Measurements from ENCODE around the gene TMEM38A. TPM values are rescaled to one million over a fixed set of nuclear protein-coding genes. Genes with fewer than 3 reads are reported as not detected.
"Not testable (repeated sequence)": the region's sequence is repeated elsewhere in the genome, so short reads cannot be mapped to it uniquely, and the experiment has no call there.

Gene TMEM38A
- total RNA-seq, 1 donor from 2014 or later, result 0.36 TPM

GRCh38 chr19:16650821-16651220 lies 10.1 kb upstream of the TMEM38A start:
- Histone ChIP-seq H3K4me1 (no peaks in the 10 kb centered on the region), H3K9ac (no peak overlapping the region), H3K27me3 (no peaks in the 10 kb centered on the region), H3K9me3 (ENCODE audit: low read depth) (no peaks in the 10 kb centered on the region), H3K27ac (no peak overlapping the region), H3K79me2 (ENCODE audit: low read depth) (peaks cover 17% of the 10 kb centered on the region), H3K4me3 (no peak overlapping the region), H4K20me1 (ENCODE audit: low read depth) (peaks cover 21% of the 10 kb centered on the region), H3K36me3 (peaks cover 6% of the 10 kb centered on the region), H3F3A (ENCODE audit: low read depth) (no peaks in the 10 kb centered on the region), H2AFZ (replicated peaks) (no peak overlapping the region), H3K4me2 (no peak overlapping the region)
- Mint-ChIP-seq H3K4me3 (no peak overlapping the region), H3K4me1 (no peaks in the 10 kb centered on the region), H3K27ac (no peak overlapping the region), H3K9me3 (no peaks in the 10 kb centered on the region), H3K36me3 (peaks cover 37% of the 10 kb centered on the region), H3K27me3 (ENCODE audit: insufficient read depth, low read depth) (peaks cover 2% of the 10 kb centered on the region)
- DNase-seq (ENCODE audit: low spot score), result no peak
- TF ChIP-seq EZH2 (IDR thresholded peaks at IDR 0.05), result no peak
- TF ChIP-seq CTCF (IDR thresholded peaks at IDR 0.05), result no peak
- no peak for TF ChIP-seq EZH2phosphoT487 (IDR thresholded peaks at IDR 0.05)

GRCh38 chr19:16651421-16652188 lies 9.3 kb upstream of the TMEM38A start:
- not testable (repeated sequence) for H3K27me3 Mint-ChIP-seq (ENCODE audit: insufficient read depth, low read depth); H2AFZ ChIP-seq (replicated peaks); H3K4me3 Mint-ChIP-seq; H3K36me3 ChIP-seq; H3F3A ChIP-seq (ENCODE audit: low read depth); H3K9ac ChIP-seq; H3K4me2 ChIP-seq; H3K27ac Mint-ChIP-seq; H3K4me1 Mint-ChIP-seq; H3K9me3 Mint-ChIP-seq; H3K4me1 ChIP-seq; H3K27ac ChIP-seq; H3K27me3 ChIP-seq; H3K4me3 ChIP-seq; DNase-seq (ENCODE audit: low spot score); H3K9me3 ChIP-seq (ENCODE audit: low read depth)
- peaks cover 40% of the 10 kb centered on the region for H3K36me3 Mint-ChIP-seq
- Histone ChIP-seq H3K79me2 (ENCODE audit: low read depth) (peaks cover 22% of the 10 kb centered on the region), H4K20me1 (ENCODE audit: low read depth) (peaks cover 27% of the 10 kb centered on the region)

- no peaks in the 10 kb centered on the region for H3F3A ChIP-seq (ENCODE audit: low read depth)
- peaks cover 6% of the 10 kb centered on the region for H3K36me3 ChIP-seq
- no peaks in the 10 kb centered on the region for H3K4me1 ChIP-seq
- no peak overlapping the region for H3K4me2 ChIP-seq
- H3K36me3 Mint-ChIP-seq, result peaks cover 46% of the 10 kb centered on the region
- no peak overlapping the region for H3K4me3 ChIP-seq
- H3K4me3 Mint-ChIP-seq, result no peak overlapping the region
- no peaks in the 10 kb centered on the region for H3K27me3 ChIP-seq
- TF ChIP-seq EZH2 (IDR thresholded peaks at IDR 0.05) (no peak), EZH2phosphoT487 (IDR thresholded peaks at IDR 0.05) (no peak), CTCF (IDR thresholded peaks at IDR 0.05) (no peak)
- H3K9me3 ChIP-seq (ENCODE audit: low read depth), result no peaks in the 10 kb centered on the region
- H3K9ac ChIP-seq, result no peak overlapping the region
- peaks cover 34% of the 10 kb centered on the region for H3K79me2 ChIP-seq (ENCODE audit: low read depth)
- no peaks in the 10 kb centered on the region for H3K4me1 Mint-ChIP-seq
- peaks cover 2% of the 10 kb centered on the region for H3K27me3 Mint-ChIP-seq (ENCODE audit: insufficient read depth, low read depth)
- no peak overlapping the region for H3K27ac ChIP-seq
- no peak overlapping the region for H2AFZ ChIP-seq (replicated peaks)
- peaks cover 38% of the 10 kb centered on the region for H4K20me1 ChIP-seq (ENCODE audit: low read depth)
- no peak overlapping the region for H3K27ac Mint-ChIP-seq
- H3K9me3 Mint-ChIP-seq, result no peaks in the 10 kb centered on the region
- DNase-seq (ENCODE audit: low spot score), result no peak
Observed at GRCh38 chr19:16652854-16653253, 8.1 kb upstream of the TMEM38A start.

- no peak overlapping the region for H3K27ac ChIP-seq
- no peak for DNase-seq (ENCODE audit: low spot score)
- Mint-ChIP-seq H3K4me1 (peaks cover 7% of the 10 kb centered on the region), H3K27me3 (ENCODE audit: insufficient read depth, low read depth) (peaks cover 2% of the 10 kb centered on the region), H3K27ac (no peak overlapping the region), H3K4me3 (no peak overlapping the region), H3K9me3 (no peaks in the 10 kb centered on the region), H3K36me3 (peaks cover 47% of the 10 kb centered on the region)
- peaks cover 5% of the 10 kb centered on the region for H3K4me1 ChIP-seq
- peaks cover 40% of the 10 kb centered on the region for H3K79me2 ChIP-seq (ENCODE audit: low read depth)
- H3K27me3 ChIP-seq, result no peaks in the 10 kb centered on the region
- no peak overlapping the region for H2AFZ ChIP-seq (replicated peaks)
- TF ChIP-seq EZH2 (IDR thresholded peaks at IDR 0.05) (no peak), EZH2phosphoT487 (IDR thresholded peaks at IDR 0.05) (no peak), CTCF (IDR thresholded peaks at IDR 0.05) (no peak)
- no peak overlapping the region for H3K4me3 ChIP-seq
- H3K9me3 ChIP-seq (ENCODE audit: low read depth), result no peaks in the 10 kb centered on the region
- peaks cover 8% of the 10 kb centered on the region for H3K36me3 ChIP-seq
- H4K20me1 ChIP-seq (ENCODE audit: low read depth), result peaks cover 51% of the 10 kb centered on the region
- H3F3A ChIP-seq (ENCODE audit: low read depth), result no peaks in the 10 kb centered on the region
- H3K9ac ChIP-seq, result no peak overlapping the region
- no peak overlapping the region for H3K4me2 ChIP-seq
Observed at GRCh38 chr19:16654140-16654539, 6.8 kb upstream of the TMEM38A start.
